ENCODE data around the gene PRDM15.

DNA sequence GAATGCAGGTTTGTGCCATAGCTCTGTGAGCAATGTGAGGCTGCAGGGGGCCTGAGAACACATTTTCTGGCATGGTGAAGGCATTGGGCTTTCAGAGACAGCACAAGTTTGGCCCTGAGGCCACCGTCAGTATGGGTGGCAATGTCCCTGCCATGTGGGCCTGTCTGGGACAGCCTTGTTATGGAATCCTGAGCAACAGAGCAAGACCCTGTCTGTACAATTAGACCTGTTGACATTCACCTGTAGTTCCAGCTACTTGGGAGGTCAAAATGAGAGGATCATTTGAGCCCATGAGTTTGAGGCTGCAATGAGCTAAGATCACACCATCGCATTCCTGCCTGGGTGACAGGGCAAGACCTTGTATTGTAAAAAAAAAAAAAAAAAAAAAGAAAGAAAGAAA is 35.6 kb downstream of the PRDM15 start:
- TF ChIP-seq, protein P1, sequence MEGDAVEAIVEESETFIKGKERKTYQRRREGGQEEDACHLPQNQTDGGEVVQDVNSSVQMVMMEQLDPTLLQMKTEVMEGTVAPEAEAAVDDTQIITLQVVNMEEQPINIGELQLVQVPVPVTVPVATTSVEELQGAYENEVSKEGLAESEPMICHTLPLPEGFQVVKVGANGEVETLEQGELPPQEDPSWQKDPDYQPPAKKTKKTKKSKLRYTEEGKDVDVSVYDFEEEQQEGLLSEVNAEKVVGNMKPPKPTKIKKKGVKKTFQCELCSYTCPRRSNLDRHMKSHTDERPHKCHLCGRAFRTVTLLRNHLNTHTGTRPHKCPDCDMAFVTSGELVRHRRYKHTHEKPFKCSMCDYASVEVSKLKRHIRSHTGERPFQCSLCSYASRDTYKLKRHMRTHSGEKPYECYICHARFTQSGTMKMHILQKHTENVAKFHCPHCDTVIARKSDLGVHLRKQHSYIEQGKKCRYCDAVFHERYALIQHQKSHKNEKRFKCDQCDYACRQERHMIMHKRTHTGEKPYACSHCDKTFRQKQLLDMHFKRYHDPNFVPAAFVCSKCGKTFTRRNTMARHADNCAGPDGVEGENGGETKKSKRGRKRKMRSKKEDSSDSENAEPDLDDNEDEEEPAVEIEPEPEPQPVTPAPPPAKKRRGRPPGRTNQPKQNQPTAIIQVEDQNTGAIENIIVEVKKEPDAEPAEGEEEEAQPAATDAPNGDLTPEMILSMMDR (conservative IDR thresholded peaks at IDR 0.05; ENCODE audit: low read depth, low read length) = no peak
- no peak for TF ChIP-seq EZH2 (IDR thresholded peaks at IDR 0.05; ENCODE audit: borderline replicate concordance, low read depth, low read length, poor library complexity, severe bottlenecking)

All from A673 (cell line).